HEK293 (cell line): ENCODE measurements around the gene IL24.

ENCODE experiments used
- TRIM28 ChIP-seq: IDR thresholded peaks from 2 replicates; pipeline ENCODE4 v1.6.1; 2011; ENCODE audit warnings: low read length, control low read depth, borderline replicate concordance
- ZNF146 ChIP-seq: fragments of 450-650 bp; formaldehyde crosslinking; IDR thresholded peaks from 2 replicates; pipeline ENCODE4 v1.5.1; 2016; ENCODE audit warnings: missing biosample characterization, missing genetic modification characterization
- ZNF24 ChIP-seq: fragments of 450-650 bp; formaldehyde crosslinking; IDR thresholded peaks from 2 replicates; pipeline ENCODE4 v1.5.1; 2016; ENCODE audit warnings: missing biosample characterization, missing genetic modification characterization
- ZNF324 ChIP-seq: fragments of 450-650 bp; formaldehyde crosslinking; IDR thresholded peaks from 2 replicates; pipeline ENCODE4 v1.5.1; 2016; ENCODE audit warnings: missing biosample characterization, missing genetic modification characterization
- ZNF555 ChIP-seq: fragments of 450-650 bp; formaldehyde crosslinking; conservative IDR thresholded peaks from 2 replicates; pipeline ENCODE4 v1.5.1; 2017; ENCODE audit warnings: missing biosample characterization, mild to moderate bottlenecking, missing genetic modification characterization, inconsistent platforms
- TF ChIP-seq, protein P1 (sequence below): fragments of 450-650 bp; formaldehyde crosslinking; IDR thresholded peaks from 2 replicates; pipeline ENCODE4 v1.5.1; 2016; ENCODE audit warnings: missing biosample characterization, missing genetic modification characterization

DNA sequence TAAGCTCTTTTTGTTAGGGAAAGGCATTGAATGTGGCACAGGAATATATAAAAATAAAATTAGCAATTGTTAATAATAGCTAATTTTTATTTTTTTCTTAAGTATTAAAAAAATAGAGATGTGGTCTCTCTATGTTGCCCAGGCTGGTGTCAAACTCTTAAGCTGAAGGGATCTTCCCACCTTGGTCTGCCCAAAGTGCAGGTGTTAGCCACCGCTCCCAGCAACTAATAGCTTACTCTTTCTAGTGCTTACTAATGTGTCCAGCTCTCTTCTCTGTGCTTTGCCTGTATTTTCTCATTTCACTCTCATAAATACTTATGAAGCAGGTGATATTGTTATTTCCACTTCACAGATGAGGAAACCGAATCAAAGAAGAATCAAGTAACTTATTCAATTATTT lies 13.4 kb upstream of the IL24 start:
- TF ChIP-seq ZNF555 (tag by site-specific recombination) = no peak
- TF ChIP-seq, protein P1, sequence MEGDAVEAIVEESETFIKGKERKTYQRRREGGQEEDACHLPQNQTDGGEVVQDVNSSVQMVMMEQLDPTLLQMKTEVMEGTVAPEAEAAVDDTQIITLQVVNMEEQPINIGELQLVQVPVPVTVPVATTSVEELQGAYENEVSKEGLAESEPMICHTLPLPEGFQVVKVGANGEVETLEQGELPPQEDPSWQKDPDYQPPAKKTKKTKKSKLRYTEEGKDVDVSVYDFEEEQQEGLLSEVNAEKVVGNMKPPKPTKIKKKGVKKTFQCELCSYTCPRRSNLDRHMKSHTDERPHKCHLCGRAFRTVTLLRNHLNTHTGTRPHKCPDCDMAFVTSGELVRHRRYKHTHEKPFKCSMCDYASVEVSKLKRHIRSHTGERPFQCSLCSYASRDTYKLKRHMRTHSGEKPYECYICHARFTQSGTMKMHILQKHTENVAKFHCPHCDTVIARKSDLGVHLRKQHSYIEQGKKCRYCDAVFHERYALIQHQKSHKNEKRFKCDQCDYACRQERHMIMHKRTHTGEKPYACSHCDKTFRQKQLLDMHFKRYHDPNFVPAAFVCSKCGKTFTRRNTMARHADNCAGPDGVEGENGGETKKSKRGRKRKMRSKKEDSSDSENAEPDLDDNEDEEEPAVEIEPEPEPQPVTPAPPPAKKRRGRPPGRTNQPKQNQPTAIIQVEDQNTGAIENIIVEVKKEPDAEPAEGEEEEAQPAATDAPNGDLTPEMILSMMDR = no peak
- TF ChIP-seq ZNF324 (tag by site-specific recombination) = no peak
- no peak for TF ChIP-seq ZNF24 (tag by site-specific recombination)
- no peak for TF ChIP-seq ZNF146 (tag by site-specific recombination)
- TF ChIP-seq TRIM28 = no peak
